Testis (tissue), 2 donors: ENCODE results near the gene PCSK2.

Experiments
- CTCF ChIP-seq, 3 experiments: fragments of 450-650 bp in 2 of 3; fragments of 200-600 bp in 1 of 3; sonication (generic) in 1 of 3; IDR thresholded peaks; one replicate each; pipeline ENCODE4 v1.5.1; 2016 to 2019; ENCODE audit warnings: antibody characterized with exemption in 3 of 3, mild to moderate bottlenecking in 2 of 3, moderate library complexity in 1 of 3
- POLR2A ChIP-seq: fragments of 450-650 bp; IDR thresholded peaks from one replicate; pipeline ENCODE4 v1.6.1; 2017; ENCODE audit warnings: antibody characterized with exemption, mild to moderate bottlenecking, moderate library complexity

GRCh38 chr20:17281478-17281877 is 54.6 kb downstream of the PCSK2 start:
- TF ChIP-seq CTCF (IDR thresholded peaks at IDR 0.05) (peak in 1 of 3 experiments; percentile 14), POLR2A (no peak)
